NCI-H187 (cell line): ENCODE measurements around the gene CLEC17A.
"Not testable (repeated sequence)": the region's sequence is repeated elsewhere in the genome, so short reads cannot be mapped to it uniquely, and the experiment has no call there.

Experiments used
- DNase-seq, 2 experiments: peaks; one replicate each; lab custom pipeline; 2025; lab: John Stamatoyannopoulos, UW

Gene CLEC17A

DNA sequence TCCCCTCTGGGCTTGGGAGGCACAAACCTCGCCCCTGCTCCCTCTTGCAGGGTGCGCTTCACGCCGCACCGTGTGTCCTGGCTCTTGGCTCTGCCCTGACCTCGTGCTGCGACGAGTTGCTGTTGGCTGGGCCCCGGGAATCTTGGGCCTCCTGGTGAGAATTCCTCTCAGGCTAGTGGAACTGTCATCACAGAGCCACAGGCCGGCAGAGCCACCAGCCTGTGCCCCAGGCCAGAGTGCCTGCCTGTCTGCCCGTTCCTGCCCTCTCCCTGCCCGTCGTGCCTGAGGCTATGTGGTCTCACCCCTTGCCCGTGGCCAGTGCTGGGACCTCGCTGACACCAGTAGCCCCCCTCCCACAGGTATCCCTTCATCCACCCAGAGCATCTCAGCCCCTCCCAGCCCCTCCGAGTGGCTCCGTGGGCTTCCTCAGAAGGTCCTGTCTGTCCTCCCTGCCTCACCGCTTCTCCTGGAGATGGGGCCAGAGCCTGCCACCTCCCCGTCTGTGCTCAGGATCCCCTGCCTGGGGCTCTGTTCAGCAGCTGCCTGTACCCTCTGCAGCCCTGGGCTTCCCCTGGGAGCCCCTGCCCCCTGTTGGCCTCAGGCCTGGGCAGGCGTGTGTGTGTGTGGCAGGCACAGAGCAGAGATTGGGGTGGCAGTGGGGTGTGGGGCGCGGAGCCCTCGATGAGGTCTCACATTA is 24.4 kb upstream of the CLEC17A start:
- DNase-seq = no peak

- DNase-seq = no peak
Measured at GRCh38 chr19:14559916-14560775, 22.7 kb upstream of the CLEC17A start.

DNA sequence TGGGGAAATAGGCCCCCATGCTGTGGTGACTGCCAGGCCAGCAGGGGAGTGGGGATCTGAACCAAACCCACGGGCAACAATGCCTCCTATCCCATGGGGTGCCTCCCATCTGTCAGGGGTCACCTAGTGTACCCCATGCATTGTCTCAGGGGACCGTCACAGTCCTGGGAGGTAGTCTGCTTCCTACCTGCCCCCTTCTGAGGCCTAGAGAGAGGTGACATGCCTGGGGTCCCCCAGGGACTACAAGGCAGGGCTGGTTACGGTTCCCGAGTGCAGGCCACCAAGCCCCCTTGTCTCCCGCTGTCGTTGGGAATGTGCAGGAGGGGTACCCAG is 22.1 kb upstream of the CLEC17A start:
- DNase-seq = no peak

- DNase-seq = no peak
Measured at GRCh38 chr19:14561249-14561648, 21.6 kb upstream of the CLEC17A start.

DNA sequence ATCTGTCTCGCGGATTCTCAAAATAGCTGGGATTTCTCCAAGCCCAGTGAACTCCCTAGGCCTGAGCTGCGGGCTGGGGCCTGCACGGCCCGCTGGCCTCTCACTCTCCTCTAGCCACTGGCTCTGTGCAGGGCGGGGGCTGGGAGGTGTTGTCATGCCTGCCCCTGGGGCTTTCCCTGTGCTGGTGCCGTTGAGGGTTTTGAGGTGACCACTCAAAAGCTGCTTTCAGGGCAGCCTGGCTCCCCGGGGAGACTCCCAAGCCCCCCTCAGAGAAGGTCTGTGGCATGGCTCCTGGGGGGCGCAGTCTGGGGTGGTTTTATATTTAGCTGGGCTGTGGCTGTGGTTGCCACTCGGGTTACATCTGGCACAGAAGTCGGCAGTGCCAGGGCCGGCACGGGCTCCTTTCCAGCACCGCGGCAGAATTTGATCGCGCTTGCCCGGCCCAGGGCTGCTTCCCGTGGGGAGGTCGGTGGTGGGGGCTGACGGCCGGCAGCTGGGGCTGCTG is 21.0 kb upstream of the CLEC17A start:
- no peak for DNase-seq

GRCh38 chr19:14562660-14563589 is 20.0 kb upstream of the CLEC17A start:
- no peak for DNase-seq

DNA sequence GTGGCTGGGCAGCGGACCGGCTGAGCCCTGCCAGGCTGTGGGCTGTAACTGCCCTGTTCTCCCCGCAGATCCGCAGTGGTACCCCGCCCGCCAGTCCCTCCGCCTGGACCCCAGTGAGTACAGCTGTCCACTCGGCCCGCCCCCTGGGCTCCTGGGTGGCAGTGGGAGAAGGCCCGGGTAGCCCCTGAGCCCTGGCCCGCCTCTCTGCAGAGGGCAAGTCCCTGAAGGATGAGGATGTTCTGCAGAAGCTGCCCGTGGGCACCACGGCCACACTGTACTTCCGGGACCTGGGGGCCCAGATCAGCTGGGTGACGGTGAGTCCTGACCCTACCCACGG is 19.3 kb upstream of the CLEC17A start:
- DNase-seq = no peak

- no peak for DNase-seq
Measured at GRCh38 chr19:14563989-14564651, 18.8 kb upstream of the CLEC17A start.

- not testable (repeated sequence) for DNase-seq
Measured at GRCh38 chr19:14564652-14565297, 18.1 kb upstream of the CLEC17A start.

GRCh38 chr19:14565298-14565679 is 17.6 kb upstream of the CLEC17A start:
- DNase-seq = no peak

- no peak for DNase-seq
Measured at GRCh38 chr19:14565765-14566711, 16.8 kb upstream of the CLEC17A start.

DNA sequence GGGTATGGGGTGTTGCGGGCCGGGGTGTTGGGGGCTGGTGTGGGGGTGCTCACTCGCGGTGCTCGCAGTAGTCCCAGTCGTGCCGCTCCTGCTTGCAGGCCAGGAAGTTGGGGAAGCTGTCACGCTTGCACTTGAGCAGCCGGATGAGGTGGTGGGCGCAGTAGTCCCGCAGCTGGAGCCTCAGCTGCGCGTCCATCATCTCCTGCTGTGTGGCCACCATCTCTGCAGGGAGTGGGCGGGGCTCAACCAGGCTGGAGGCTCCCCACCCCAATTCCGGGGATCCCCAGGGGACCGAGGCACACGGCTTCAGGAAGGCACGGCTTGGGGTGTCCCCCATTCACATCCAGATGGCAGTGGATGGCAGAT is 16.2 kb upstream of the CLEC17A start:
- no peak for DNase-seq

- no peak for DNase-seq
Measured at GRCh38 chr19:14567079-14567478, 15.8 kb upstream of the CLEC17A start.

GRCh38 chr19:14570864-14571527 is 11.9 kb upstream of the CLEC17A start:
- DNase-seq = no peak

- peak; percentile 47 to 67 for DNase-seq
Measured at GRCh38 chr19:14571695-14572490, 11.0 kb upstream of the CLEC17A start, which contains the start of gene NDUFB7. NDUFB7 (minus strand) TSS chr19:14572066; CDS start chr19:14572000, 66 bp downstream.

DNA sequence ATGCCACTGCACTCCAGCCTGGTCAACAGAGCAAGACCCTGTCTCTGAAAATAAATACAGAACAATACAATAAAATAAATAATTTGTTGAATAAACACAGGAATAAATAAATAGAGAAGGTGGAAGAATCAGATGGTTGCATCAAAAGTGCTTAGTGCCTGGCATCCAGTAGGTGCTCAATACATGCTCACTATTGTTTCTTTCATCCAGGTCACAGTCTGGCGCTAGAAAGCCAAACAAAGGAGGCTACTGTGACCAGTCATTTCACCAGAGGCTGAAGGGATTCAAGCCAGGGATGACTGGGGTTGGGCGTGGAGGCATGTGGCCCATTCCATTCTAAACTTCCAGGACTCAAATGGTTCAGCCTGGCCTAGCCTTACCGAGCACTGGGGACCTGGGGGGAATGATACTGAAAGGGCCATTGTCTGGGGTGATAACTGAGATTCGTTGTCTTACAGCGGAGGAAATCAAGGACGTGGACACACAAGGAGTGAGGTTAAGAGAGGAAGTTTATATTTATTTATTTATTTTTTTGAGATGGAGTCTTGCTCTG is 7.4 kb upstream of the CLEC17A start:
- no peak for DNase-seq

GRCh38 chr19:14576363-14576762 is 6.5 kb upstream of the CLEC17A start:
- DNase-seq = no peak

- DNase-seq = no peak
Measured at GRCh38 chr19:14577264-14577663, 5.6 kb upstream of the CLEC17A start.
